Activated T-helper 1 cell treated with Interleukin-2 at 50 U/mL for 16 hours (primary cell): ENCODE data around the gene SHISAL1.

Source experiments
- DNase-seq: peaks from one replicate; pipeline ENCODE4 v3.0.0-alpha.2; 2020; ENCODE audit warnings: low read depth

The SHISAL1 gene

GRCh38 chr22:44231233-44231632, 81.5 kb downstream of the SHISAL1 start:
- DNase-seq = no peak

GRCh38 chr22:44229809-44230208, 82.9 kb downstream of the SHISAL1 start:
- DNase-seq = no peak

- no peak for DNase-seq
Observed at GRCh38 chr22:44229331-44229730, 83.4 kb downstream of the SHISAL1 start.

DNA sequence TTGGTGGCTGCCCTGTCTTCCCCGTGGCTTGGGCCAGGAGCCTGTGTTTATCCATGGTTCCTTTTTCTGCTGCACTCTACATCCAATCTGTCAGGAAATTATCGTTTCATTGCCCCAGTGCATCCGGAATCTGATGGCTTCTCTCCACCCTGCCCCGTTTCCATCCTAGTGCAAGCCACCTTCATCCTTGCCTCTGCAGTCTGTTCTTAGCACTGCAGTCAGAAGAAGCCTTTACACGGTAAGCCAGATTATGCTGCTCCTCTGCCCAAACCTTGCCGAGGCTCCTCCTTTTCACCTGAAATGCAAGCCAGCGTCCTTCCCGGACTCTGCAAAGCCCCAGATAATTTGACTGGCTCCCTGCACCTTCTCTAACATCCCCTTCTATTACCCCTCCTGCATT, 86.9 kb downstream of the SHISAL1 start:
- no peak for DNase-seq

DNA sequence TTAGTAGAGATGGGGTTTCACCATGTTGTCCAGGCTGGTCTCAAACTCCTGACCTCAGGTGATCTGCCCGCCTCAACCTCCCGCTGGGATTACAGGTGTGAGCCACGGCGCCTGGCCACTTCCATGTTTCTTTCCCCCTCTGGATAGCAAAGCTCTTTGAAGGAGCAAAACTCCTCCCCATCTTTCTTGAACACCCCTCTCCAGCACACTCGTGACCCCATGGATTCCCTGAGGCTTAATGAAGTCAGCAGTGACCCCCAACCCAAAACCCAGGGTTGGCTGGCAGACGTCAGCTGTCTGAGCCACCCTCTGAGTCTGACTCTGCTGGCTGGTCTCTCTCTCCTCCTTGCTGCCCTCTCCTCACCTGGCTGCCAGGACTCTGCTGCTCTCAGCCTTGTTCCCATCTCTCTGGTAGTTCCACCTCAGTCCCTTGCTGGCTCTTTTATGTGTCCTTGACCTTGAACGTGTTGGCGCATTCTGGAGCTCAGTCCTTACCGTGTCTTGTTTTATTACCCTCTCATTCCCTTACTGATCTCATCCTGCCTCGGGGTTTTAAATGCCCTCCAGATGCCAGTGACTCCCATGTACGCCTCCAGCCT, 87.6 kb downstream of the SHISAL1 start:
- no peak for DNase-seq

DNA sequence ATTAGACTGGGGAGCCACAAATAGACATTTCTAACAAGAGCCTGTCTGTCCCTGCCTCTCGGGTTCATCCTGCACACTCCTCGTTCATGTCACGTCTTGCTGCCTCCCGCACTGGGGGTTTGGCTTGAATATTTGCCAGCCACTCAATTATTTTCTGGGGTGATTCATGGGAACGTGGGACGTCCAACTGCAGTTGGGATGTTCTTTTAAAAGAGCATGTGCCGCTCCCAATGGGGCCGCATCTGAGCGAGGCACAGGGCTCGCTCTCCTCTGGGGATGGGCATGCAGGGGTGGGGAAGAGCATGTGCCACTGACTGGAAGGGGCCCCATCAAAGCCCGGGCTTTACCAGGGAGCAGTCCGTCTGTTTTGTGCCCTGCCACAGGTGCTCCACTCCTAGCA, 88.6 kb downstream of the SHISAL1 start:
- no peak for DNase-seq

GRCh38 chr22:44221710-44222475, 90.9 kb downstream of the SHISAL1 start:
- DNase-seq = no peak

- DNase-seq = no peak
Observed at GRCh38 chr22:44220727-44221680, 91.7 kb downstream of the SHISAL1 start.

- no peak for DNase-seq
Observed at GRCh38 chr22:44219101-44219870, 93.5 kb downstream of the SHISAL1 start.

GRCh38 chr22:44218071-44218470, 94.7 kb downstream of the SHISAL1 start:
- no peak for DNase-seq

GRCh38 chr22:44217346-44217745, 95.4 kb downstream of the SHISAL1 start:
- no peak for DNase-seq

GRCh38 chr22:44215287-44215686, 97.5 kb downstream of the SHISAL1 start:
- no peak for DNase-seq

DNA sequence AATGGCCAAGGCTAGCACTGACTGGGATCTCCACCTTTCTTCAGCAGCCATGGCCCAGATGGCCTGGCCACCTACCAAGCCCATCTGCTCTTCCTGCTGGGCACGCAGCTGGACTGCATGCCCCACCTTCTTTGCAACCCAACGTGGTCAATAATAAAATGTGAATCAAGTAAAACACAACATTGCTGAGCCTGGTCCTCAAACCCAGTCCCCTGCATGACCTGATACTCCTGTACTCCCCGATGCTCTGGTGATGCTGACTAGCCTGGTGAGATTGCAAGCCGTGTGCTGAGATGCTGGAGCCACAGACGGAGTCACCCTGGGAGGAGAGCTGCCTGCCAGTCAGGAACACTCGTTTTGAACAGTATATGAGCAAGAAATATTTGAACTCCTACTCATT, 98.0 kb downstream of the SHISAL1 start:
- DNase-seq = no peak

- DNase-seq = no peak
Observed at GRCh38 chr22:44214187-44214586, 98.6 kb downstream of the SHISAL1 start.

- DNase-seq = no peak
Observed at GRCh38 chr22:44213489-44214043, 99.2 kb downstream of the SHISAL1 start.

DNA sequence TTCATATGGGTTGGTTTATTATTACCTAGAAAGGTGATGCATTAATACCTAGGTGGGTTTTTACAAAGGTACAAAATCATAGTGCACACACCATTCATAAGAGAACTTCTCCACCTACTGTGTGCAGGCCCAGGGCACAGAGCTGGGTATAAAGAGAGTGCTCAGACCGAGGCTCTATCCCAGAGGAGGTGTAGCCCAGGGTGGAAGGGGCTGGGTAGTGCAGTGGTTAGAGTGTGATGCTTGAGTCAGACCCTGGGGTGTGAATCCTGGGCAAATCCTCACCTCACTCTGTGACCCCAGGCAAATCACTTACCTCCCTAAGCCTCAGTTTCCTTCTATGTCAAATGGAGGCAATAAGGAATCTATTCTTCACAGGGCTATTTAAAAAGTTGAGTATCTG, 99.8 kb downstream of the SHISAL1 start:
- DNase-seq = no peak

DNA sequence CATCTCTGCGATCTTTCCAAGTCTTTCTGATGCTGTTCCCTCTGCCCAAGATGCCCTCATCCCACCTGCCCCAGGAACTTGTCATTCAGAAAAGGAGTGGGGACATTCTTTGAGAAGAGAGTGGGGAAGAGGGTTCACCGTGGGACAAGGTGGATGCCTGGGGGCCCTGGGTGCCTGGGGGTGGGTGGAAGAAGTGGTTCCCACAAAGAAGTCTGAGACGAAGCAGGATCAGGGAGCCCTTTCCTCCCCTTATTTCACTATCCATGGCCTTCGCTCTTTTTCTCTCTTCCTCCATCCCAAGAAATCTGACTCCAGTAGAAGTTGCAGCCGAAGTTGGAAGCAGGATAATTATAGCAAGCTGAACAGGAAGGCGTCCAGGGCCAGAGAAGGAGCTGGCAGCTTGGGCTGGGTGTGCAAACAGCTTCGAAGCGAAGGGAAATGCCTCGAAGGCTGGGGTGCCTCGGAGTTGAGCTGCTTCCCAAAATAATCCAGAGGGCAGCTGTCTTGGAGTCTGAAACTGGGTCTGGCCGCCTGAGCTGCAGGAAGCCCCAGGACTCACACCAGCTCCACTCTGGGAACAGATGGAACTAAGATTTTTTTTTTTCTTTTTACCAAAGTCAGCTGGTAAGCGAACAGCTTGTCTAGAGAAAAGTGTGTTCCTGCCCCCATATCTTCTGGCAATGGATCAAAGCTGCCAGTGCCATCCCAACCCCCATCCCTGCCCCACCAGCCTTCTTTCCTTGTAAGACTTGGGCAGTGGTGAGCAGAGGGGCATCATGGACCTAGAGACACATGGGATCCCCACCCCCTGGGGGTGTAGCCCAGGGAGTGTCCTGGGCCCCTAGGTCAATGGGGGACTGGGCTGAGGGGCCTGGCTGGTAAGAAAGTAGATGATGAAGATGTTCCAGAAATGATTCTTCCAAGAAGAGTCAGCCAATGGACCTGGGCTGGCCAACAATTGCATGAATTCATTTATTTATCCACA, 100.5 kb downstream of the SHISAL1 start:
- no peak for DNase-seq

DNA sequence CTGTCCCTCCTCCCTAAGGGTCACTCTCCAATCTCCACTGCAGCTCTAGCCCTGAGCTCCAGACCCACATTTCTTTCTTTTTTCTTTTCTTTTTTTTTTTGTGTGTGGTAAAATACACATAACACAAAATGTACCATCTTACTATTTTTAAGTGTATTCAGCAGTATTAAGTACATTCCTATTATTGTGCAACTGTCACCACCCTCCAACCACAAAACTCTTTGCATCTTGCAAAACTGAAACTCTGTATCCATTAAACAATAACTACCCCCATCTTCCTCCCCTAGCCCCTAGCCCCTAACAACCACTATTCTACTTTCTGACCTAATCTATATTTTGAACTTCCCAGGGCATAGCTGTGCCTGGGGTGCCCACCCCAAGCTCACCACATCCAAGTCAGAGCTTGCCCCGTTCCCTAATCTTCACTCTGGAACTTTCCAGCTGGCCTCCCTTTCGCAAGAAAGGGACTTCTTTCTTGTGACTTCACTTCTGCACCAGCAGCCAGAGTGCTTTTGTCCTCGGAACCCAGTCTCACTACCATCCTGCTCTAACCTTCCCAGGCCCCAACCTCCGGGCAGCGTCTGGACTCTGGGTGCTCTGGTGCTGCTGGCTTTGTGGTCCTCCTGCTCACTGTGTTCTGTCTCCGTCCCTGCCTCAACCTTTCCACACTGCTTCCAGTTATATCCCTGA, 101.3 kb downstream of the SHISAL1 start:
- DNase-seq = no peak

GRCh38 chr22:44210722-44211121, 102.0 kb downstream of the SHISAL1 start:
- no peak for DNase-seq

DNA sequence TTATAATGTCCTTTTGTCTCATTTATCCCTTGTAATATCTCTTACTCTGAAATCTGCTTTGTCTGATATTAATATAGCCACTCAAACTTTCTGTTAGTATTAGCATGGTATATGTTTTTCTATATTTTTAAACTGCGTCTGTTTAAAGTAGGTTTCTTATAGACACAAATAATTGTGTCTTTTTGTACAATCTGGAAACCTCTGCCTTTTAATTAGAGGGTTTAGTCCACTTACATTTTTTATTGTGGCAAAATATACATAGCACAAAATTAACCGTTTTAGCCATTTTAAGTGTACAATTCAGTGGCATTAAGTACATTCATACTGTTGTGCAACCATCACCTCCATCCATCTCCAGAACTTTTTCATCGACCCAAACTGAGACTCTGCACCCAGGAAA, 103.4 kb downstream of the SHISAL1 start:
- no peak for DNase-seq
